Chondrocyte (in vitro differentiated cells): Measurements from ENCODE around the gene JMY. TPM values are rescaled to one million over a fixed set of nuclear protein-coding genes. Genes with fewer than 3 reads are reported as not detected.

Source experiments
- DNase-seq: peaks from one replicate; pipeline ENCODE4 v3.0.0; 2021; ENCODE audit warnings: mixed read lengths, low spot score
- H3K27ac Mint-ChIP-seq: one replicate; pipeline ENCODE4 v1.8.0; 2021; ENCODE audit warnings: mild to moderate bottlenecking, moderate library complexity, mixed read lengths; ENCODE audit not compliant: unreplicated experiment
- H3K27me3 Mint-ChIP-seq: 2 replicates; pipeline ENCODE4 v1.8.0; 2021; ENCODE audit warnings: low read depth, mixed read lengths
- H3K36me3 Mint-ChIP-seq: 2 replicates; pipeline ENCODE4 v1.8.0; 2021; ENCODE audit warnings: low read depth, mixed read lengths
- H3K4me1 Mint-ChIP-seq: 2 replicates; pipeline ENCODE4 v1.8.0; 2021; ENCODE audit warnings: low read depth, mild to moderate bottlenecking, mixed read lengths
- H3K4me3 Mint-ChIP-seq: one replicate; pipeline ENCODE4 v1.8.0; 2021; ENCODE audit warnings: mild to moderate bottlenecking, moderate library complexity, mixed read lengths; ENCODE audit not compliant: unreplicated experiment
- H3K9me3 Mint-ChIP-seq: 2 replicates; pipeline ENCODE4 v1.8.0; 2021; ENCODE audit warnings: low read depth, mixed read lengths
- long read RNA-seq: library from polyadenylated mRNA; stranded (forward); transcript quantifications from one replicate; pipeline ENCODE4 v2.0.0, GENCODE V29; 2021
- total RNA-seq: library from RNA; stranded (reverse); gene quantifications from 3 replicates; pipeline ENCODE4 v1.2.1, GENCODE V29; 2021
- TF ChIP-seq, protein P1 (sequence below): fragments of 200-600 bp; sonication (generic); IDR thresholded peaks from 2 replicates; pipeline ENCODE4 v1.5.0; 2021; ENCODE audit warnings: antibody characterized with exemption, mild to moderate bottlenecking, moderate library complexity

Gene JMY
- total RNA-seq: 16.9 to 17.2 TPM (median 17.1 TPM) in 3 replicates
- long read RNA-seq, partial matches to known transcripts: 0 of 6 reads
- long read RNA-seq, other reads (novel, unspliced or antisense): 6 of 6 reads

- DNase-seq: peak; percentile 93
- TF ChIP-seq, protein P1, sequence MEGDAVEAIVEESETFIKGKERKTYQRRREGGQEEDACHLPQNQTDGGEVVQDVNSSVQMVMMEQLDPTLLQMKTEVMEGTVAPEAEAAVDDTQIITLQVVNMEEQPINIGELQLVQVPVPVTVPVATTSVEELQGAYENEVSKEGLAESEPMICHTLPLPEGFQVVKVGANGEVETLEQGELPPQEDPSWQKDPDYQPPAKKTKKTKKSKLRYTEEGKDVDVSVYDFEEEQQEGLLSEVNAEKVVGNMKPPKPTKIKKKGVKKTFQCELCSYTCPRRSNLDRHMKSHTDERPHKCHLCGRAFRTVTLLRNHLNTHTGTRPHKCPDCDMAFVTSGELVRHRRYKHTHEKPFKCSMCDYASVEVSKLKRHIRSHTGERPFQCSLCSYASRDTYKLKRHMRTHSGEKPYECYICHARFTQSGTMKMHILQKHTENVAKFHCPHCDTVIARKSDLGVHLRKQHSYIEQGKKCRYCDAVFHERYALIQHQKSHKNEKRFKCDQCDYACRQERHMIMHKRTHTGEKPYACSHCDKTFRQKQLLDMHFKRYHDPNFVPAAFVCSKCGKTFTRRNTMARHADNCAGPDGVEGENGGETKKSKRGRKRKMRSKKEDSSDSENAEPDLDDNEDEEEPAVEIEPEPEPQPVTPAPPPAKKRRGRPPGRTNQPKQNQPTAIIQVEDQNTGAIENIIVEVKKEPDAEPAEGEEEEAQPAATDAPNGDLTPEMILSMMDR: peak; percentile 34
- H3K4me3 Mint-ChIP-seq: peak within 1 kb of the TSS; percentile 98
- no peaks in the 10 kb centered on the region for H3K9me3 Mint-ChIP-seq
- H3K4me1 Mint-ChIP-seq: peaks cover 28% of the 10 kb centered on the region
- no peaks in the 10 kb centered on the region for H3K36me3 Mint-ChIP-seq
- H3K27me3 Mint-ChIP-seq: no peaks in the 10 kb centered on the region
- peak within 1 kb of the TSS; percentile 99 for H3K27ac Mint-ChIP-seq
These were observed at the start of gene JMY for GRCh38 chr5:79235634-79236361. TSS of gene JMY (plus strand) at chr5:79236131. CDS start at chr5:79236651, 520 bp downstream.

DNA sequence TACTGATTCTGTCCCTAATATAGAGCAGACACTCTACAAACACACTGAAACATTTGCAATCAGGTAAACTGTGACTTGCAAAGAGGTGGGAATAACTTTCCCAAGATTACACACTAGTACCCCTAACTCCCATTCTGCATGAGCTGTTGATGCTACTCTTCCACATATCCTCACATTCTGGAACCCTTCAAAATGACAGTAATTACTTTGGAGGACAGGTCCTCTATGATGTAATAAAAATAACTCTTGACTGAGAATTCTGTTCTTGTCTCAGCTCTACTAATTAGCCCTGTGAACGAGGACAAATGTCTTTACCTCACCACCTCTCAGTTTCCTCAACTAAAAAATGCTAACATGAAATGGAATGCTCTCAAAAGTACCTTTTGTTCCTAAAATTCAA, 49.5 kb upstream of the JMY start:
- Mint-ChIP-seq H3K4me3 (no peak overlapping the region), H3K27me3 (no peaks in the 10 kb centered on the region), H3K36me3 (no peaks in the 10 kb centered on the region), H3K4me1 (peaks cover 11% of the 10 kb centered on the region), H3K27ac (no peak overlapping the region), H3K9me3 (no peaks in the 10 kb centered on the region)
- TF ChIP-seq, protein P1: no peak
- DNase-seq: no peak

GRCh38 chr5:79189439-79190234, 46.3 kb upstream of the JMY start:
- H3K4me3 Mint-ChIP-seq: no peak overlapping the region
- TF ChIP-seq, protein P1: no peak
- DNase-seq: no peak

GRCh38 chr5:79190235-79190529, 45.7 kb upstream of the JMY start:
- H3K27me3 Mint-ChIP-seq: no peaks in the 10 kb centered on the region
- no peaks in the 10 kb centered on the region for H3K9me3 Mint-ChIP-seq
- no peak overlapping the region for H3K4me3 Mint-ChIP-seq
- H3K27ac Mint-ChIP-seq: no peak overlapping the region
- H3K4me1 Mint-ChIP-seq: peaks cover 15% of the 10 kb centered on the region
- no peaks in the 10 kb centered on the region for H3K36me3 Mint-ChIP-seq
- TF ChIP-seq, protein P1: no peak
- no peak for DNase-seq

More at GRCh38 chr5:79189439-79190234, 46.3 kb upstream of the JMY start:
- H3K27me3 Mint-ChIP-seq: no peaks in the 10 kb centered on the region
- no peaks in the 10 kb centered on the region for H3K9me3 Mint-ChIP-seq
- peaks cover 15% of the 10 kb centered on the region for H3K4me1 Mint-ChIP-seq
- H3K27ac Mint-ChIP-seq: no peak overlapping the region
- no peaks in the 10 kb centered on the region for H3K36me3 Mint-ChIP-seq

GRCh38 chr5:79191457-79191856, 44.5 kb upstream of the JMY start:
- H3K4me1 Mint-ChIP-seq: peaks cover 6% of the 10 kb centered on the region
- no peak overlapping the region for H3K27ac Mint-ChIP-seq
- TF ChIP-seq, protein P1: no peak
- H3K36me3 Mint-ChIP-seq: no peaks in the 10 kb centered on the region
- no peak overlapping the region for H3K4me3 Mint-ChIP-seq
- no peaks in the 10 kb centered on the region for H3K27me3 Mint-ChIP-seq
- H3K9me3 Mint-ChIP-seq: no peaks in the 10 kb centered on the region
- DNase-seq: no peak
